SK-N-SH (cell line): Measurements from ENCODE around the gene ADAMTS7. TPM values are rescaled to one million over a fixed set of nuclear protein-coding genes. Genes with fewer than 3 reads are reported as not detected.

ENCODE experiments used
- CTCF ChIA-PET: fragments of 300-600, 350-600 bp; formaldehyde crosslinking; extraction: SDS; loops from one replicate; lab custom pipeline; 2021; lab: Yijun Ruan, JAX
- POLR2A ChIA-PET: fragments of 350-600 bp; sonication (Branson Sonifier 250); formaldehyde crosslinking; extraction: SDS; loops from one replicate; lab custom pipeline; 2020; ENCODE audit warnings: antibody characterized with exemption, inconsistent platforms; lab: Yijun Ruan, JAX
- DNase-seq: peaks from one replicate; pipeline ENCODE4 v3.0.0; 2012
- H2AFZ ChIP-seq: fragments of 200-600 bp; sonication (generic); 2 replicates; pipeline ENCODE4 v1.8.1; 2016; ENCODE audit warnings: antibody characterized with exemption, mild to moderate bottlenecking, low read depth
- H3F3A ChIP-seq: fragments of 200-600 bp; sonication (generic); replicated peaks from 2 replicates; pipeline ENCODE3; 2016; ENCODE audit warnings: antibody characterized with exemption, mild to moderate bottlenecking; ENCODE audit not compliant: insufficient read depth
- H3K27ac ChIP-seq, 2 experiments: fragments of 200-500 bp in 1 of 2; fragments of 200-600 bp in 1 of 2; sonication (Bioruptor generic) in 1 of 2; sonication (generic), shearing (Covaris generic) in 1 of 2; 2 replicates each; pipeline versions ENCODE4 v1.5.1 to v1.6.1; 2014 to 2016; ENCODE audit warnings: low read depth in 2 of 2, inconsistent platforms in 1 of 2, low read length in 1 of 2, mild to moderate bottlenecking in 1 of 2, mixed read lengths in 1 of 2
- H3K27me3 ChIP-seq: fragments of 200-600 bp; sonication (generic), shearing (Covaris generic); 2 replicates; pipeline ENCODE4 v1.6.1; 2016; ENCODE audit warnings: mixed run types; ENCODE audit not compliant: insufficient read depth
- H3K36me3 ChIP-seq, 2 experiments: fragments of 200-500 bp in 1 of 2; fragments of 200-600 bp in 1 of 2; sonication (Bioruptor generic) in 1 of 2; sonication (generic) in 1 of 2; replicated peaks in 1 of 2; 2 replicates each; pipeline versions ENCODE3 to v1.5.1; 2014 to 2016; ENCODE audit warnings: low read length in 1 of 2, mild to moderate bottlenecking in 1 of 2; ENCODE audit not compliant: insufficient read depth in 2 of 2, control insufficient read depth in 1 of 2
- H3K4me1 ChIP-seq, 2 experiments: fragments of 200-500 bp in 1 of 2; fragments of 200-600 bp in 1 of 2; sonication (Bioruptor generic) in 1 of 2; sonication (generic), shearing (Covaris generic) in 1 of 2; 2 replicates each; pipeline versions ENCODE4 v1.5.1 to v1.6.1; 2014 to 2016; ENCODE audit warnings: low read depth in 1 of 2, low read length in 1 of 2, mixed run types in 1 of 2; ENCODE audit not compliant: insufficient read depth in 2 of 2, control insufficient read depth in 1 of 2
- H3K4me2 ChIP-seq: fragments of 200-600 bp; sonication (generic), shearing (Covaris generic); 2 replicates; pipeline ENCODE4 v1.6.1; 2017; ENCODE audit warnings: mixed run types
- H3K4me3 ChIP-seq, 2 experiments: fragments of 200-500 bp in 1 of 2; fragments of 200-600 bp in 1 of 2; sonication (Bioruptor generic) in 1 of 2; sonication (generic), shearing (Covaris generic) in 1 of 2; 2 replicates each; pipeline versions ENCODE4 v1.5.1 to v1.8.1; 2014 to 2016; ENCODE audit warnings: low read depth in 2 of 2, inconsistent platforms in 1 of 2, low read length in 1 of 2, mild to moderate bottlenecking in 1 of 2, mixed read lengths in 1 of 2, moderate library complexity in 1 of 2
- H3K79me2 ChIP-seq: fragments of 200-600 bp; sonication (generic); 2 replicates; pipeline ENCODE4 v1.8.1; 2017; ENCODE audit warnings: mild to moderate bottlenecking; ENCODE audit not compliant: insufficient read depth
- H3K9ac ChIP-seq: fragments of 200-600 bp; sonication (generic); 2 replicates; pipeline ENCODE4 v1.6.1; 2017; ENCODE audit warnings: mixed run types
- H3K9me2 ChIP-seq: fragments of 200-600 bp; sonication (generic); 2 replicates; pipeline ENCODE4 v1.6.1; 2017; ENCODE audit warnings: mixed run types
- H3K9me3 ChIP-seq: fragments of 200-600 bp; sonication (generic); 2 replicates; pipeline ENCODE4 v1.6.1; 2017; ENCODE audit warnings: mixed run types, mild to moderate bottlenecking, moderate library complexity
- H4K20me1 ChIP-seq: fragments of 200-600 bp; sonication (generic); 2 replicates; pipeline ENCODE4 v1.6.1; 2017; ENCODE audit warnings: mild to moderate bottlenecking, mixed run types; ENCODE audit not compliant: insufficient read depth
- CHD2 ChIP-seq: fragments of 150-350 bp; IDR thresholded peaks from 2 replicates; pipeline ENCODE4 v1.6.1; 2018; ENCODE audit warnings: low read length; ENCODE audit not compliant: partially characterized antibody
- ELF1 ChIP-seq: IDR thresholded peaks from 2 replicates; pipeline ENCODE4 v1.4.0; 2012
- FOXM1 ChIP-seq: IDR thresholded peaks from 2 replicates; pipeline ENCODE4 v1.4.0; 2012; ENCODE audit warnings: low read depth, mild to moderate bottlenecking
- GABPA ChIP-seq: IDR thresholded peaks from 2 replicates; pipeline ENCODE4 v1.4.0; 2012; ENCODE audit warnings: low read depth, mild to moderate bottlenecking
- IRF3 ChIP-seq: fragments of 150-350 bp; IDR thresholded peaks from 2 replicates; pipeline ENCODE4 v1.6.1; 2016; ENCODE audit warnings: mild to moderate bottlenecking, low read depth, low read length
- MAX ChIP-seq: IDR thresholded peaks from 2 replicates; pipeline ENCODE4 v1.4.0; 2012; ENCODE audit warnings: low read depth
- NFIC ChIP-seq: IDR thresholded peaks from 2 replicates; pipeline ENCODE4 v1.4.0; 2012; ENCODE audit warnings: borderline replicate concordance
- RAD21 ChIP-seq: IDR thresholded peaks from 2 replicates; pipeline ENCODE4 v1.6.1; 2012; ENCODE audit warnings: mild to moderate bottlenecking, low read length
- RCOR1 ChIP-seq: fragments of 150-350 bp; IDR thresholded peaks from 2 replicates; pipeline ENCODE4 v1.6.1; 2017; ENCODE audit warnings: antibody characterized with exemption, low read length
- SIN3A ChIP-seq: IDR thresholded peaks from 2 replicates; pipeline ENCODE4 v1.6.1; 2012; ENCODE audit warnings: low read depth, mild to moderate bottlenecking, low read length, moderate library complexity, borderline replicate concordance
- SMC3 ChIP-seq: IDR thresholded peaks from 2 replicates; pipeline ENCODE4 v1.6.1; 2012; ENCODE audit warnings: low read depth, low read length, improper control_type of control experiment
- TCF12 ChIP-seq: IDR thresholded peaks from 2 replicates; pipeline ENCODE4 v1.4.0; 2012
- TEAD4 ChIP-seq: IDR thresholded peaks from 2 replicates; pipeline ENCODE4 v1.4.0; 2012; ENCODE audit warnings: mild to moderate bottlenecking, borderline replicate concordance; ENCODE audit not compliant: insufficient read depth
- WGBS: methylation state at CpG from one replicate; pipeline ENCODE4 v1.1.6; 2017; ENCODE audit warnings: low lambda C conversion rate; 5-methylcytosine and 5-hydroxymethylcytosine counted together
- polyA plus RNA-seq, 3 experiments: library from polyadenylated mRNA; depleted of rRNA; stranded (reverse); fragments of >200 nt; gene quantifications; 2 replicates each; pipeline ENCODE4 v1.2.3, GENCODE V29; 2012
- TF ChIP-seq, protein P1 (sequence below): IDR thresholded peaks from 2 replicates; pipeline ENCODE4; 2012
- TF ChIP-seq, protein P2 (sequence below): IDR thresholded peaks from 2 replicates; pipeline ENCODE4 v1.6.1; 2012; ENCODE audit warnings: mild to moderate bottlenecking, low read depth, low read length, moderate library complexity

Gene ADAMTS7
- polyA plus RNA-seq, 1 of the 3 experiments (the other 2 are of a cell fraction), result 17.9 TPM

DNA sequence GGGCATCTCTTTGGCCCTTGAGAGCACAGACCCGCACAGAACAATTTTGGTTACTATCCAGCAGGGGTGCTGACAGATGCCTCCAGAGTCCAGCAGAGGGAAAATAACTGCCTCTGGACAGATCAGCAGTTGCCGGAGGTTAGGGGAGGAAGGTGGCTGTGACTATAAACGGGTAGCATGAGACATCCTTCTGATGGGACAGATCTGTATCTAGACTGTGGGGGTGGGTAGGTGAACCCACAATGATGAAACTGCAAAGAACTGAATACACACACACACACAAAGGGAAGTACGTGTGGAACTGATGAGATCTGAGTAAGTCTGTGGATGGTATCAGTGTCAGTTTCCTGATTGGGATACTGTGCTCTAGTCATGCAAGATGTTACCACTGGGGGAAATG lies 21.2 kb downstream of the ADAMTS7 start:
- CTCF ChIA-PET, result no interaction called here

GRCh38 chr15:78789615-78790014 lies 21.6 kb downstream of the ADAMTS7 start:
- Histone ChIP-seq H2AFZ (no peak overlapping the region), H3F3A (no peaks in the 10 kb centered on the region), H3K4me1 (no peaks in the 10 kb centered on the region), H3K36me3 (peaks cover 11 to 23% of the 10 kb centered on the region in 2 experiments), H3K4me2 (no peak overlapping the region), H3K9me3 (peaks cover 5% of the 10 kb centered on the region; the same call in 1 of the 2 replicates), H3K27ac (no peak overlapping the region), H3K9me2 (no peaks in the 10 kb centered on the region), H3K27me3 (no peaks in the 10 kb centered on the region), H3K79me2 (no peaks in the 10 kb centered on the region), H4K20me1 (no peaks in the 10 kb centered on the region), H3K4me3 (no peak overlapping the region), H3K9ac (no peak overlapping the region)
- DNase-seq, result no peak
- WGBS, result 86% methylated on average over 8 of the region's 17 CpGs
- TF ChIP-seq TEAD4, result no peak
- no peak for TF ChIP-seq TCF12
- TF ChIP-seq CHD2, result no peak
- TF ChIP-seq RAD21, result no peak
- TF ChIP-seq NFIC, result no peak
- no peak for TF ChIP-seq IRF3
- no peak for TF ChIP-seq GABPA
- TF ChIP-seq MAX, result no peak
- TF ChIP-seq, protein P1, sequence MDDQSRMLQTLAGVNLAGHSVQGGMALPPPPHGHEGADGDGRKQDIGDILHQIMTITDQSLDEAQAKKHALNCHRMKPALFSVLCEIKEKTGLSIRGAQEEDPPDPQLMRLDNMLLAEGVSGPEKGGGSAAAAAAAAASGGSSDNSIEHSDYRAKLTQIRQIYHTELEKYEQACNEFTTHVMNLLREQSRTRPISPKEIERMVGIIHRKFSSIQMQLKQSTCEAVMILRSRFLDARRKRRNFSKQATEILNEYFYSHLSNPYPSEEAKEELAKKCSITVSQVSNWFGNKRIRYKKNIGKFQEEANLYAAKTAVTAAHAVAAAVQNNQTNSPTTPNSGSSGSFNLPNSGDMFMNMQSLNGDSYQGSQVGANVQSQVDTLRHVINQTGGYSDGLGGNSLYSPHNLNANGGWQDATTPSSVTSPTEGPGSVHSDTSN, result no peak
- no peak for TF ChIP-seq RCOR1
- POLR2A ChIA-PET, result no interaction called here
- CTCF ChIA-PET, result no interaction called here

More for the DNA sequence above, 21.2 kb downstream of the ADAMTS7 start:
- H3K27ac ChIP-seq, result no peak overlapping the region
- H3K4me1 ChIP-seq, result no peaks in the 10 kb centered on the region
- no peaks in the 10 kb centered on the region for H3K9me2 ChIP-seq
- H3K4me2 ChIP-seq, result no peak overlapping the region
- 81% methylated on average over 4 of the region's 4 CpGs for WGBS
- no peaks in the 10 kb centered on the region for H3K79me2 ChIP-seq
- H3K27me3 ChIP-seq, result no peaks in the 10 kb centered on the region
- POLR2A ChIA-PET, result no interaction called here
- H3K4me3 ChIP-seq, result no peak overlapping the region
- H2AFZ ChIP-seq, result no peak overlapping the region
- peaks cover 11 to 19% of the 10 kb centered on the region in 2 experiments for H3K36me3 ChIP-seq
- no peaks in the 10 kb centered on the region for H3F3A ChIP-seq
- TF ChIP-seq SMC3 (no peak), RCOR1 (no peak), SIN3A (no peak), ELF1 (no peak), TEAD4 (no peak), FOXM1 (no peak), CHD2 (no peak)
- TF ChIP-seq, protein P2, sequence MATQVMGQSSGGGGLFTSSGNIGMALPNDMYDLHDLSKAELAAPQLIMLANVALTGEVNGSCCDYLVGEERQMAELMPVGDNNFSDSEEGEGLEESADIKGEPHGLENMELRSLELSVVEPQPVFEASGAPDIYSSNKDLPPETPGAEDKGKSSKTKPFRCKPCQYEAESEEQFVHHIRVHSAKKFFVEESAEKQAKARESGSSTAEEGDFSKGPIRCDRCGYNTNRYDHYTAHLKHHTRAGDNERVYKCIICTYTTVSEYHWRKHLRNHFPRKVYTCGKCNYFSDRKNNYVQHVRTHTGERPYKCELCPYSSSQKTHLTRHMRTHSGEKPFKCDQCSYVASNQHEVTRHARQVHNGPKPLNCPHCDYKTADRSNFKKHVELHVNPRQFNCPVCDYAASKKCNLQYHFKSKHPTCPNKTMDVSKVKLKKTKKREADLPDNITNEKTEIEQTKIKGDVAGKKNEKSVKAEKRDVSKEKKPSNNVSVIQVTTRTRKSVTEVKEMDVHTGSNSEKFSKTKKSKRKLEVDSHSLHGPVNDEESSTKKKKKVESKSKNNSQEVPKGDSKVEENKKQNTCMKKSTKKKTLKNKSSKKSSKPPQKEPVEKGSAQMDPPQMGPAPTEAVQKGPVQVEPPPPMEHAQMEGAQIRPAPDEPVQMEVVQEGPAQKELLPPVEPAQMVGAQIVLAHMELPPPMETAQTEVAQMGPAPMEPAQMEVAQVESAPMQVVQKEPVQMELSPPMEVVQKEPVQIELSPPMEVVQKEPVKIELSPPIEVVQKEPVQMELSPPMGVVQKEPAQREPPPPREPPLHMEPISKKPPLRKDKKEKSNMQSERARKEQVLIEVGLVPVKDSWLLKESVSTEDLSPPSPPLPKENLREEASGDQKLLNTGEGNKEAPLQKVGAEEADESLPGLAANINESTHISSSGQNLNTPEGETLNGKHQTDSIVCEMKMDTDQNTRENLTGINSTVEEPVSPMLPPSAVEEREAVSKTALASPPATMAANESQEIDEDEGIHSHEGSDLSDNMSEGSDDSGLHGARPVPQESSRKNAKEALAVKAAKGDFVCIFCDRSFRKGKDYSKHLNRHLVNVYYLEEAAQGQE, result no peak
- no peak for DNase-seq
- peaks cover 2% of the 10 kb centered on the region; the same call in 1 of the 2 replicates for H3K9me3 ChIP-seq
- H3K9ac ChIP-seq, result no peak overlapping the region
- H4K20me1 ChIP-seq, result no peaks in the 10 kb centered on the region
